GM23338 (cell line): Measurements from ENCODE around the gene C22orf42. TPM values are rescaled to one million over a fixed set of nuclear protein-coding genes. Genes with fewer than 3 reads are reported as not detected.

Source experiments
- ATAC-seq: fragments of 200-7000 bp; cut with Tn5 transposase; 3 replicates; pipeline ENCODE4 v1.9.1; 2020
- DNase-seq: peaks from one replicate; pipeline ENCODE4 v3.0.0-alpha.2; 2015; ENCODE audit warnings: low spot score
- H2AFZ ChIP-seq: fragments of 200-600 bp; sonication (generic); 2 replicates; pipeline ENCODE4 v1.8.0; 2016; ENCODE audit warnings: antibody characterized with exemption, mild to moderate bottlenecking, moderate library complexity
- H3F3A ChIP-seq: fragments of 200-600 bp; sonication (generic); replicated peaks from 2 replicates; pipeline ENCODE4 v1.8.0; 2017; ENCODE audit warnings: antibody characterized with exemption, mixed run types, low read depth
- H3K27ac ChIP-seq: fragments of 200-600 bp; sonication (generic); 2 replicates; pipeline ENCODE4 v1.6.1; 2016; ENCODE audit warnings: low read depth
- H3K27me3 ChIP-seq: fragments of 200-600 bp; sonication (generic); 2 replicates; pipeline ENCODE4 v1.8.0; 2016; ENCODE audit warnings: mild to moderate bottlenecking, mixed run types, moderate library complexity; ENCODE audit not compliant: insufficient read depth
- H3K36me3 ChIP-seq: fragments of 200-600 bp; sonication (generic); 2 replicates; pipeline ENCODE4 v1.8.0; 2016; ENCODE audit warnings: mild to moderate bottlenecking; ENCODE audit not compliant: insufficient read depth
- H3K4me1 ChIP-seq: fragments of 200-600 bp; sonication (generic); 2 replicates; pipeline ENCODE4 v1.8.0; 2016; ENCODE audit warnings: mild to moderate bottlenecking, moderate library complexity; ENCODE audit not compliant: insufficient read depth
- H3K4me2 ChIP-seq: fragments of 200-600 bp; sonication (generic); 2 replicates; pipeline ENCODE4 v1.7.1; 2017; ENCODE audit warnings: mixed run types
- H3K4me3 ChIP-seq: fragments of 200-600 bp; sonication (generic); 2 replicates; pipeline ENCODE4 v1.6.1; 2016; ENCODE audit warnings: mixed run types
- H3K79me2 ChIP-seq: fragments of 200-600 bp; sonication (generic); replicated peaks from 2 replicates; pipeline ENCODE4 v1.8.0; 2017; ENCODE audit warnings: mild to moderate bottlenecking; ENCODE audit not compliant: insufficient read depth
- H3K9me2 ChIP-seq: fragments of 200-600 bp; sonication (generic); 2 replicates; pipeline ENCODE4 v1.8.0; 2017; ENCODE audit not compliant: insufficient read depth
- H4K20me1 ChIP-seq: fragments of 200-600 bp; sonication (generic); replicated peaks from 2 replicates; pipeline ENCODE4 v1.8.0; 2017; ENCODE audit warnings: mild to moderate bottlenecking; ENCODE audit not compliant: insufficient read depth
- H3K27ac Mint-ChIP-seq: 2 replicates; pipeline ENCODE4 v1.8.0; 2020; ENCODE audit warnings: inconsistent platforms, mild to moderate bottlenecking, moderate library complexity, mixed read lengths
- H3K27me3 Mint-ChIP-seq: 3 replicates; pipeline ENCODE4 v1.8.0; 2022; ENCODE audit warnings: low read depth, mild to moderate bottlenecking, moderate library complexity, mixed read lengths, inconsistent platforms; ENCODE audit not compliant: insufficient read depth, poor library complexity
- H3K36me3 Mint-ChIP-seq: 3 replicates; pipeline ENCODE4 v1.8.0; 2021; ENCODE audit warnings: low read depth, mild to moderate bottlenecking, inconsistent platforms, moderate library complexity, mixed read lengths
- H3K4me1 Mint-ChIP-seq: 3 replicates; pipeline ENCODE4 v1.8.0; 2020; ENCODE audit warnings: mild to moderate bottlenecking, inconsistent platforms, mixed read lengths
- H3K4me3 Mint-ChIP-seq: 3 replicates; pipeline ENCODE4 v1.8.0; 2021; ENCODE audit warnings: moderate library complexity, mild to moderate bottlenecking, inconsistent platforms, mixed read lengths
- H3K9me3 Mint-ChIP-seq: 3 replicates; pipeline ENCODE4 v1.8.0; 2020; ENCODE audit warnings: moderate library complexity, mild to moderate bottlenecking, inconsistent platforms, mixed read lengths
- CTCF ChIP-seq, 2 experiments: fragments of 200-600 bp in 1 of 2; sonication (generic) in 1 of 2; conservative IDR thresholded peaks; 2 replicates each; pipeline versions ENCODE4 v1.5.1 to v1.6.1; 2016 to 2017; ENCODE audit warnings: antibody characterized with exemption in 2 of 2, low read depth in 2 of 2, mild to moderate bottlenecking in 2 of 2, moderate library complexity in 1 of 2
- ETS1 ChIP-seq: IDR thresholded peaks from 2 replicates; pipeline ENCODE4 v1.6.1; 2016; ENCODE audit warnings: antibody characterized with exemption
- EZH2 ChIP-seq: fragments of 200-600 bp; sonication (generic); IDR thresholded peaks from one replicate; pipeline ENCODE4 v1.8.0; 2017; ENCODE audit warnings: antibody characterized with exemption, mild to moderate bottlenecking, low read depth; ENCODE audit not compliant: unreplicated experiment
- JUNB ChIP-seq: IDR thresholded peaks from one replicate; pipeline ENCODE4 v1.6.1; 2016; ENCODE audit warnings: antibody characterized with exemption; ENCODE audit not compliant: unreplicated experiment
- NANOG ChIP-seq: IDR thresholded peaks from 2 replicates; pipeline ENCODE4 v1.6.1; 2016; ENCODE audit warnings: antibody characterized with exemption, borderline replicate concordance
- REST ChIP-seq: IDR thresholded peaks from one replicate; pipeline ENCODE4 v1.6.1; 2018; ENCODE audit warnings: antibody characterized with exemption; ENCODE audit not compliant: unreplicated experiment
- ZNF114 ChIP-seq: fragments of 250-450 bp; sonication (Bioruptor Pico); IDR thresholded peaks from 2 replicates; pipeline ENCODE4 v1.5.0; 2020; ENCODE audit warnings: mild to moderate bottlenecking, moderate library complexity
- ZNF331 ChIP-seq: fragments of 250-450 bp; sonication (Bioruptor Pico); IDR thresholded peaks from 2 replicates; pipeline ENCODE4 v1.5.0; 2020; ENCODE audit warnings: low read depth, mild to moderate bottlenecking, moderate library complexity
- polyA plus RNA-seq: library from polyadenylated mRNA; unstranded; fragments of >200 nt; fragmentation: Nextera tagmentation; extraction: Ambion mirVana; gene quantifications from 2 replicates; pipeline ENCODE4 v1.2.1, GENCODE V29; 2016
- total RNA-seq: library from RNA; depleted of rRNA; stranded (reverse); fragments of >200 nt; shearing (Covaris generic); gene quantifications from 2 replicates; pipeline ENCODE4 v1.2.3, GENCODE V29; 2014

C22orf42 gene
- total and polyA plus RNA-seq, 2 experiments from 2014 or later = 0.76 to 1.2 TPM

GRCh38 chr22:32200752-32201151, 41.6 kb upstream of the C22orf42 start:
- peaks cover 39% of the 10 kb centered on the region for H3K4me1 Mint-ChIP-seq
- H3K27ac Mint-ChIP-seq = no peak overlapping the region
- H3K36me3 ChIP-seq = no peaks in the 10 kb centered on the region
- H3K79me2 ChIP-seq = no peaks in the 10 kb centered on the region
- peaks cover 47% of the 10 kb centered on the region for H3K27me3 ChIP-seq
- H3K4me3 Mint-ChIP-seq = no peak overlapping the region
- peaks cover 8% of the 10 kb centered on the region; the same call in 1 of the 2 replicates for H3K4me1 ChIP-seq
- no peak overlapping the region for H2AFZ ChIP-seq
- ATAC-seq = no peak
- H3K27ac ChIP-seq = no peak overlapping the region
- no peaks in the 10 kb centered on the region for H3K36me3 Mint-ChIP-seq
- no peaks in the 10 kb centered on the region for H3K9me2 ChIP-seq
- H3K4me3 ChIP-seq = no peak overlapping the region
- no peaks in the 10 kb centered on the region for H3K9me3 Mint-ChIP-seq
- DNase-seq = peak; percentile 45
- no peak for TF ChIP-seq EZH2
- TF ChIP-seq REST = no peak
- no peak for TF ChIP-seq NANOG
- TF ChIP-seq CTCF (conservative IDR thresholded peaks at IDR 0.05; ENCODE audit: low read depth in 2 of 2) = peak in 1 of 2 experiments; percentile 12; a peak in 1 of 4 replicates
- H3K27me3 Mint-ChIP-seq = peaks cover 43% of the 10 kb centered on the region
- H3K4me2 ChIP-seq = no peak overlapping the region
- no peaks in the 10 kb centered on the region for H4K20me1 ChIP-seq
- H3F3A ChIP-seq = no peaks in the 10 kb centered on the region

- no peaks in the 10 kb centered on the region for H3F3A ChIP-seq
- Mint-ChIP-seq H3K36me3 (no peaks in the 10 kb centered on the region), H3K4me3 (no peak overlapping the region), H3K27me3 (peaks cover 40% of the 10 kb centered on the region), H3K9me3 (no peaks in the 10 kb centered on the region), H3K4me1 (peaks cover 34% of the 10 kb centered on the region), H3K27ac (no peak overlapping the region)
- no peaks in the 10 kb centered on the region for H3K9me2 ChIP-seq
- no peaks in the 10 kb centered on the region for H4K20me1 ChIP-seq
- no peak overlapping the region for H2AFZ ChIP-seq
- H3K4me1 ChIP-seq = peaks cover 8% of the 10 kb centered on the region; the same call in 1 of the 2 replicates
- no peaks in the 10 kb centered on the region for H3K36me3 ChIP-seq
- no peak overlapping the region for H3K27ac ChIP-seq
- H3K27me3 ChIP-seq = peaks cover 39% of the 10 kb centered on the region
- DNase-seq (no peak), ATAC-seq (no peak)
- no peak overlapping the region for H3K4me3 ChIP-seq
- TF ChIP-seq ETS1 = no peak
- TF ChIP-seq REST = no peak
- TF ChIP-seq ZNF331 = no peak
- no peak for TF ChIP-seq EZH2
- no peak for TF ChIP-seq JUNB
- no peak for TF ChIP-seq ZNF114
- H3K79me2 ChIP-seq = no peaks in the 10 kb centered on the region
- H3K4me2 ChIP-seq = no peak overlapping the region
Observed at GRCh38 chr22:32199961-32200360, 40.9 kb upstream of the C22orf42 start.
